Esophagus squamous epithelium (tissue), 4 donors: ENCODE data around the gene EXO5.

Experiments
- CTCF ChIP-seq, 6 experiments: fragments of 450-650 bp in 4 of 6; fragments of 200-600 bp in 2 of 6; sonication (generic) in 2 of 6; IDR thresholded peaks; one replicate each; pipeline ENCODE4 v1.5.1; 2016 to 2019; ENCODE audit warnings: antibody characterized with exemption in 6 of 6, mild to moderate bottlenecking in 4 of 6, moderate library complexity in 4 of 6
- POLR2A ChIP-seq, 4 donors: fragments of 450-650 bp; IDR thresholded peaks; one replicate each; pipeline ENCODE4 v1.6.1; 2017; ENCODE audit warnings: antibody characterized with exemption in 4 of 4, mild to moderate bottlenecking in 4 of 4, moderate library complexity in 3 of 4

GRCh38 chr1:40507973-40508372, 594 bp upstream of the EXO5 start:
- TF ChIP-seq CTCF (IDR thresholded peaks at IDR 0.05) (no peak), POLR2A (IDR thresholded peaks at IDR 0.05) (no peak)
